Gastrocnemius medialis (tissue), 4 donors: Measurements from ENCODE around the gene PXT1. TPM values are rescaled to one million over a fixed set of nuclear protein-coding genes. Genes with fewer than 3 reads are reported as not detected.

Experiments used
- ATAC-seq, 2 donors: fragments of 150-250 bp; one replicate each; pipeline ENCODE4 v1.9.1; 2016
- DNase-seq, 2 donors: peaks; one replicate each; pipeline ENCODE4 v3.0.0-alpha.2; 2019
- H3K27ac ChIP-seq, 4 donors: fragments of 200-600 bp; sonication (generic); 1 replicate in 1 of 4; 2 replicates in 3 of 4; pipeline ENCODE4 v1.5.1; 2016 to 2018; ENCODE audit warnings: mild to moderate bottlenecking in 2 of 4, moderate library complexity in 1 of 4
- H3K27me3 ChIP-seq, 3 donors: fragments of 200-600 bp; sonication (generic) in 2 of 3; 1 replicate in 1 of 3; 2 replicates in 2 of 3; pipeline versions ENCODE4 v1.5.1 to v1.6.0; 2016 to 2019; ENCODE audit warnings: mild to moderate bottlenecking in 1 of 3, moderate library complexity in 1 of 3
- H3K36me3 ChIP-seq, 2 donors: fragments of 200-600 bp; sonication (generic) in 1 of 2; one replicate each; pipeline ENCODE4 v1.5.1; 2017 to 2018
- H3K4me1 ChIP-seq, 2 donors: fragments of 200-600 bp; sonication (generic) in 1 of 2; one replicate each; pipeline ENCODE4 v1.5.1; 2016 to 2017; ENCODE audit warnings: mild to moderate bottlenecking in 2 of 2
- H3K4me3 ChIP-seq, 4 donors: fragments of 200-600 bp; sonication (generic) in 3 of 4; 1 replicate in 1 of 4; 2 replicates in 3 of 4; pipeline ENCODE4 v1.5.1; 2016 to 2019; ENCODE audit warnings: mild to moderate bottlenecking in 2 of 4
- H3K9me3 ChIP-seq, 3 donors: fragments of 200-600 bp; sonication (generic) in 2 of 3; 1 replicate in 1 of 3; 2 replicates in 2 of 3; pipeline ENCODE4 v1.5.1; 2016 to 2019
- CTCF ChIP-seq, 5 experiments: fragments of 450-650 bp in 3 of 5; fragments of 200-600 bp in 2 of 5; sonication (generic) in 2 of 5; IDR thresholded peaks in 4 of 5; conservative IDR thresholded peaks in 1 of 5; 1 replicate in 4 of 5; 2 replicates in 1 of 5; pipeline ENCODE4 v1.5.1; 2016 to 2019; ENCODE audit warnings: antibody characterized with exemption in 5 of 5, mild to moderate bottlenecking in 3 of 5, moderate library complexity in 3 of 5
- POLR2A ChIP-seq, 2 donors: fragments of 450-650 bp; IDR thresholded peaks; one replicate each; pipeline ENCODE4 v1.6.1; 2017; ENCODE audit warnings: antibody characterized with exemption in 2 of 2, mild to moderate bottlenecking in 2 of 2, moderate library complexity in 2 of 2
- in situ Hi-C, 4 donors: fragments of 200-750 bp; cut with MboI; loops; one replicate each; pipeline versions ENCODE4 v1.15.0 to v1.8.0; 2017; ENCODE audit warnings: low sequenced_read_pairs in 4 of 4
- intact Hi-C: fragments of 100-400 bp; cut with DNase I; formaldehyde crosslinking; loops from one replicate; pipeline ENCODE4 v1.15.1; 2023; ENCODE audit warnings: low total_unique reads
- total RNA-seq, 4 donors: library from RNA; depleted of rRNA; stranded (reverse); fragments of >200 nt; gene quantifications; one replicate each; pipeline versions ENCODE4 v1.1.0 to v1.2.3, GENCODE V29; 2016

Gene PXT1
- total RNA-seq, 4 donors from 2014 or later = not detected

DNA sequence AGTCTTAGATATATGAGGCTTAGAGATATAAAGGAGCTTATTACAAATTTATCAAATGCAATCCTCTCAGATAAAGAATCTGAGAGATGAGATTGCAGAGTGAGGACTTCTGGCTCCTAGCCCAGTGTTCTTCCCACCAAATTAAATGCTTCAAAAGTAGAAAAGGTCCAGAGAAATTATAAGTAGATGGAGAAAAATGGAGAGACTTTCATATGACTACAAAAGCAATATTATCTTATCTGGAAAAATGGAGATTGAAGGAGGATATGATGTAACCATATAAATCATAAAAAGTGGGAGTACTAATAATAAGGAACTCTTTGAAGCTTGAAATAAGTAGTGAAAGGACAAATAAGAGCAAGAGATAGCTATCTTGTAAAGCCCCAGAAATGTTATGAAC is 3.0 kb upstream of the PXT1 start:
- TF ChIP-seq POLR2A (IDR thresholded peaks at IDR 0.05) (no peak), CTCF (IDR thresholded peaks at IDR 0.05 in 4 of 5, conservative IDR thresholded peaks at IDR 0.05 in 1 of 5) (no peak)
- H3K4me1 ChIP-seq = peaks cover 35 to 37% of the 10 kb centered on the region in 2 donors
- peaks cover 0 to 9% of the 10 kb centered on the region in 2 donors for H3K36me3 ChIP-seq
- H3K27me3 ChIP-seq = no peaks in the 10 kb centered on the region
- peak overlapping the region in 1 of 4 donors; percentile 98 for H3K27ac ChIP-seq
- in situ Hi-C loops = loop anchor here in 2 of 4 donors (25.0 kb wide), 2 partner anchors 142 to 242 kb away; partner anchors contain the start of genes CDKN1A (in 1 of the 2), RAB44 (in 1 of the 2) and SRSF3 (in 1 of the 2)
- ATAC-seq (no peak), DNase-seq (no peak)
- H3K9me3 ChIP-seq = no peaks in the 10 kb centered on the region
- intact Hi-C loops = loop anchor here (2.0 to 10.0 kb wide), 2 partner anchors 77 to 309 kb away; no protein-coding TSS in a partner anchor
- no peak overlapping the region for H3K4me3 ChIP-seq

DNA sequence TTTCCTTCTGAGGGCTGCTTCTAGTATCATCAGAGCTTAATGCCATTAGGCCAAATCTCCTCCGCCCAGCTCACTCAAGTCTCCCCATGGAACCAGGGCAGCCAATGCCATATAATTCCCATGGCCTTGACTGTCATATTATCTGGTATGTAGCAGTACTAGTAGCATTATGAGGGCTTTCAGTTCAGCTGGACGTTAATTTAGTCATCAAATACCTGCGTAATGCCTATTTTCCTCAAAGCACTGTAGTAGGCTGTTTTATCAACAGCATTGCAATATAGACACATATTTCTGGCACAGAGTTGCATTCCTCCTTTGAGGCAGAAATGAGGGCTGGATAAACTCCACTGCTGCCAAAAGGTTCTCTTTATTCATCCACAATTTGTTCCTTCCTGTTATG is 1.8 kb upstream of the PXT1 start:
- no peak for DNase-seq
- TF ChIP-seq CTCF (IDR thresholded peaks at IDR 0.05 in 4 of 5, conservative IDR thresholded peaks at IDR 0.05 in 1 of 5) (no peak), POLR2A (IDR thresholded peaks at IDR 0.05) (no peak)
- H3K27ac ChIP-seq = peak overlapping the region; percentile 97 to 99 (median 98)
- peaks cover 35 to 37% of the 10 kb centered on the region in 2 donors for H3K4me1 ChIP-seq
- no peaks in the 10 kb centered on the region for H3K27me3 ChIP-seq
- H3K36me3 ChIP-seq = peaks cover 0 to 9% of the 10 kb centered on the region in 2 donors
- intact Hi-C loops (loop anchor here (1.0 to 10.0 kb wide), 4 partner anchors 76 to 543 kb away; partner anchors contain the start of genes MTCH1 and STK38), in situ Hi-C loops (loop anchor here in 2 of 4 donors (25.0 kb wide), 2 partner anchors 143 to 243 kb away; partner anchors contain the start of genes CDKN1A (in 1 of the 2), RAB44 (in 1 of the 2) and SRSF3 (in 1 of the 2))
- H3K4me3 ChIP-seq = peak overlapping the region; percentile 86 to 96 (median 92)
- no peaks in the 10 kb centered on the region for H3K9me3 ChIP-seq
- ATAC-seq = no peak

- Histone ChIP-seq H3K4me3 (peak overlapping the region; percentile 86 to 96 (median 92)), H3K27ac (peak overlapping the region; percentile 97 to 99 (median 98)), H3K4me1 (peaks cover 35 to 37% of the 10 kb centered on the region in 2 donors), H3K36me3 (peaks cover 0 to 6% of the 10 kb centered on the region in 2 donors), H3K27me3 (no peaks in the 10 kb centered on the region), H3K9me3 (no peaks in the 10 kb centered on the region)
- DNase-seq (no peak), ATAC-seq (no peak)
- TF ChIP-seq CTCF (IDR thresholded peaks at IDR 0.05 in 4 of 5, conservative IDR thresholded peaks at IDR 0.05 in 1 of 5) = peak in 2 of 5 experiments; percentile 14 to 18
- TF ChIP-seq POLR2A (IDR thresholded peaks at IDR 0.05) = no peak
- intact Hi-C loops = loop anchor here (1.0 to 10.0 kb wide), 6 partner anchors 20 to 544 kb away; partner anchors contain the start of genes CDKN1A, MTCH1 and STK38
- in situ Hi-C loops = loop anchor here in 2 of 4 donors (25.0 kb wide), 2 partner anchors 144 to 244 kb away; partner anchors contain the start of genes CDKN1A (in 1 of the 2), RAB44 (in 1 of the 2) and SRSF3 (in 1 of the 2)
Observed at GRCh38 chr6:36443471-36444428, 1.1 kb upstream of the PXT1 start.

GRCh38 chr6:36442103-36442670 is 467 bp downstream of the PXT1 start:
- ATAC-seq = no peak

More at GRCh38 chr6:36442103-36442670, 467 bp downstream of the PXT1 start:
- in situ Hi-C loops (loop anchor here in 2 of 4 donors (25.0 kb wide), 2 partner anchors 145 to 245 kb away; partner anchors contain the start of genes CDKN1A (in 1 of the 2), RAB44 (in 1 of the 2) and SRSF3 (in 1 of the 2)), intact Hi-C loops (loop anchor here (2.0 to 10.0 kb wide), 3 partner anchors 237 to 545 kb away; partner anchors contain the start of genes CDKN1A and MTCH1)
- DNase-seq = no peak
- Histone ChIP-seq H3K27ac (peak overlapping the region; percentile 97 to 99 (median 98)), H3K4me1 (peaks cover 35 to 37% of the 10 kb centered on the region in 2 donors), H3K27me3 (no peaks in the 10 kb centered on the region), H3K4me3 (peak overlapping the region; percentile 86 to 96 (median 92)), H3K9me3 (no peaks in the 10 kb centered on the region), H3K36me3 (no peaks in the 10 kb centered on the region)
- no peak for TF ChIP-seq CTCF (IDR thresholded peaks at IDR 0.05 in 4 of 5, conservative IDR thresholded peaks at IDR 0.05 in 1 of 5)
- no peak for TF ChIP-seq POLR2A (IDR thresholded peaks at IDR 0.05)
